HG03432 (cell line): ENCODE measurements around the gene KCNE3.

Source experiments
- ATAC-seq: cut with Tn5 transposase; IDR thresholded peaks from one replicate; pipeline ENCODE4 v1.9.1; 2021; ENCODE audit warnings: mild to moderate bottlenecking, moderate library complexity; ENCODE audit not compliant: unreplicated experiment

KCNE3 gene

GRCh38 chr11:74466916-74467885 lies at the start of gene KCNE3:
Gene KCNE3 (minus strand): TSS chr11:74467549. CDS start chr11:74457563, 9,986 bp downstream.
- ATAC-seq, result no peak

DNA sequence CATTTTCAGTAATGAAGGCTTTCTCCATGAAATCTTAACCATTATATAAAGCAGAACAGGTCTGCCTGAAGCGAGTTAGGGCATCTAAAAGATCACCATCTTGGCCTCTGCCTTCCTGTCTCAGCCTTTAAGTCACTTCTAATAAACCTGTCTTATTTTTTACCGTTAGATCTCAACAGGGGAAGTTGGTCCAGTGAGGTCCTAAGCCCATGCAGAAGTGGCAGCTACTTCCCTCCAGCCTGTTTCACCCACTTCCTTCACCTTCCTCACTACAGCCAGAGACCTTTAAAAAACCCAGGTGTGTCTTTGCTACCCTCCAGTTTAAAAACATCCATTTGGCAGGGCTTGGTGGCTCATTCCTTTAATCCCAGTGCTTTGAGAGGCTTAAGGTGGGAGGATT lies 40.2 kb upstream of the KCNE3 start:
- ATAC-seq, result no peak

GRCh38 chr11:74506823-74507222 lies 39.5 kb upstream of the KCNE3 start:
- ATAC-seq, result no peak

DNA sequence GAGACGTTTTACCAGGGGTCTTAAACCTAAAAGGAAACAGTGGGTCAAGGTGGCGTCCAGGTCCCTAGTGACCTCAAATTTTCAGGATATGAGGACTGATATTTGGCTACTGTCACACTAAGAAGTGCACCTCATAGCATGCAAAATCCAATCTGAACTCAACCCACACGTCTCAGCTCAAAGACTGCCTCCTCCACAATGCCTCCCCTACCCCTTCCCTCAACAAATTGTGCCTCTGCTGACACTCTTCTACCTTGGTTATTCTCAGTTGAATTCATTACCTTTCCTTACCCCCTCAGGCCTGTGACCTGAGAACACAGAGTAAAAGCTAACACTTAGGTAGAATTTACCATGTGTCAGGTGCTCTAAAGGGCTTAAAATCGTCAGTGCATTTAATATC lies 38.6 kb upstream of the KCNE3 start:
- no peak for ATAC-seq

DNA sequence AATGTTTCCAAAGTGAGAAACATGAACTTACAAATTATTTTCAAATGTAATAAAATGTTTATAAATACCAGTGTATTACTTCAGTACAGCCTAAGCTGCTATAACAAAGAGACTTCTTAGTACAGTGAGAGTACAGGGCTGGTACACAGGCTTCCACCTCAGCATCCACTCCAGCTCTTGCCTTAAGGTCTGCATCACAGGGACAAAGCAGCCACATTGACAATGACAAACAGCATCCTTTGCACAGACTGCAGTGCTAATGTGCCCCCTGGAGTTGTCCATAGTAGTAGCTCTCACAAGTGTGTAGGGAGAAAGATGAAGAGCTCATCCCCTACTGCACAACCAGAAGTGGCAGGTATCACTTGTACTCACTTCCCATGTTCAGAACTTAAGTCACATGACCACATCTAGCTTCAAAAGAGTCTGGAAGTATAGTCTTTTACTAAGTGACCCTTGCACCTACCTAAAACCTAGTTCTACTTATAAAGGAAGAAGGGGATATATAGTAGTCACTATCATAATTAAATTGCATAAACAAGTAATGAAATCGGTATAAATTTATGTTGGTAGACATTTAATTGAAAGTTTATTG lies 36.8 kb upstream of the KCNE3 start:
- no peak for ATAC-seq

- ATAC-seq, result no peak
These were observed 27.6 kb upstream of the KCNE3 start for GRCh38 chr11:74494916-74495315.

DNA sequence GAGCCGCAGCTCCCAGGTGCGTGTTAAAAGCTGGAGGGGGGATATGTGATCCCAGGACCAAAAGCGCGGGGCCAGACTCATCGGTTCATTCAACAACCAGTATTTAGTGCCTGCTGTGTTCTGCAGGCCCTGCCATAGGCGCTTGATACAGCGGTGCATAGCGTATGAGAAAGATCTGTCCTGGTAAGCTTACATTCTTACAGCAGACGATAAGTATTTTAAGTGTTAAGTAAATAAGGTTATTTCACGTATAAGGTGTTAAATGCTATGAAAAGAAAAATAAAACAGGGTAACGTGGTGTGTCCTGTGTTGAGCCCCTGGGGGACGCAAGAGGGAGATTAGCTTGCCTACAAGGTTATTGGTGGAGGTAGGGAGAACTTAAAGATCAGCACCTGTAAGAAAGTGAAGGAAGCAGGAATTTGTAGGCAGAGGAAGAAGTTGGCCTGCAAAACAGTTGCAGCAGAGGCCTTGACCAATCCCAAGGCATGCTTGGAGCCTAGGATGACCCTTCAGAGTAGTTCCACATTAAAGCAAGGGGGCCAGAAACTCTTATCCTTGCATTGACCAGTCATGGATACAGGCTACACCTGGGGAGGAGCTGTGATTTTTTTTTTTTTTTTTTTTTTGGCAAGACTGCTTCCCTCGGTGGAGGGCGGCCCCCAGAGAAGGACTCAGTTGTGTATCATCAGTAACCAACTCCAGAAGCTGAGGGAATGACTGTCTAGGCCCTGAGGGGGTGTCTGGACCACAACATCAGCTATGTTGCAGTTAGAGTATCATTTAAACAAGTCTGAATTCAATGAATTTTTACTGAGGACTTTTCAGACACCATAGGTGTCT lies 26.7 kb upstream of the KCNE3 start:
- ATAC-seq, result no peak

DNA sequence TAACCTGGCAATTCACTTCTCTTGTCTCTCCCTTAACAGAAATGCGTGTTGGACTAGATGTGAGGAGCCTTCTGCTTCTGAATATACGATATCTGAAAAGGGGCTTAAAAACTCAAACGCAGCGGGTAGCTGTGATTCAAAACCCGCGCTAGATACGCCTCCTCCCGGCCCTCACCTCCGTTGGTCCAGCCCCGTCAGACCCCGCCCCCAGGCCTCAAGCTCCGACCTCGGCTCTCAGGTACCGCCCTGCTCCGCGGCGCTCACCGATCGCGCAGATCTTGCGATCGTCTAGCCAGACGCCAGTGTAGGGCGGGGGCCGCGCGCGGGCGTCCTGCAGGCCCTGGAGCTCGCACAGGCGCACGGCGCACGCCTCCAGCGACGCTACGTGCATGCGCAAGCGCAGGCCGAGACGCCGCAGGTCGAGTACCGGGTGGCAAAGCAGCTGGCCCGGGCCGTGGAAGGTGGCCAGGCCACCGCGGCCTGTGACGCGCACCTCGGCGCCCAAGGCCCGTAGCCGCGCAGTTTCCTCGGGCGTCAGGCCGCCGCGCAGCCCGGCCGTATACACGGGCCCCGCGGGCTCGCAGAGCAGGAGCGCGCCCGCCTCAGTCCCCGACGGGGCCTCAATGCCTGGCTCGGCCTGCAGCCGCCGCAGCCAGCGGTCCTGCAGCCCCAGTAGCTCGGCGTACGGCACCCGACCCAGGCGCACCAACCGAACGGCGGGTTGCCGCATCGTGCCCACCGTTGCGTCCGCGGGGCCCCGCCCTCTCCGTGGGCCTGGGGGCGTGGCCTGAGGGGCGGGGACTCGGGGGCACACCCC lies 25.8 kb upstream of the KCNE3 start, which contains the start of gene LIPT2:
LIPT2 (minus strand) TSS at position 751 of the 817 bp plus-strand sequence; CDS start at position 730, 21 bp downstream.
- ATAC-seq, result peak; percentile 97

GRCh38 chr11:74492084-74492483 lies 24.7 kb upstream of the KCNE3 start:
- no peak for ATAC-seq

DNA sequence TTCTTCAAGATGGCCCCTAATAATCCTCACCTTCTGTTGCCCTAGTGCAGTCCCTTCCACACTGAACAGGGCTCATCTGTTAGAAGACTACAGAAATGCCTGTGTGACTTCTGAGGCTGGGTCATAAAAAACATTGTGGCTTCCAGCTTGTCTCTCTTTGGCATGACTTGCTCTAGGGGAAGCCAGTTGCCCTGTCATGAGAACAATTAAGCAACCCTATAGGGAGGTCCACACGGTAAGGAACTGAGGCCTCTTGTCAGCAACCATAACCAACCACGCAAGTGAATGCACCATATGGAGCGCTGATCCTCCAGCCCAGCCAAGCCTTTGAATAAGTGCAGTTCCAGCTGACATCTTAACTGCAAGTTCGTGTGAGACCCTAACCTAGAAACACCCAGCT lies 23.6 kb upstream of the KCNE3 start:
- ATAC-seq, result no peak

DNA sequence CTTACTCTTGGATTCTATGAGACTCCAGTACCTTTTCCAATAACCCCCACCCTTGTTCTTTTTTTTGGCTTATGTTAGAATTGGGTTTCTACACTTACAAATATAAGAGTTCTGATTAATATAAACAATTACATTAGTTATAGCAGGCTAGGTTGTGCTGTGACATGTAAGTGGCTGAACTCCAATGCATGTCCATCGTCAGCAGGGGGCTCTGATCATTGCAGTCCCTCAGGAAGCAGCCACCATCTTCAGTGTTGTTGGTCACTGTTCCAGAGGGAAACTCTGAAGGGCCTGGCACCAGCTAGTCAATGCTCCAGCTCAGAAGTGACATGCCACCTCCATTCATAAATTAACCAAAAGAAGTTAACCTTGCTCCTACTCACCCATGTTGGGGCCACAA lies 20.5 kb upstream of the KCNE3 start:
- ATAC-seq, result no peak

DNA sequence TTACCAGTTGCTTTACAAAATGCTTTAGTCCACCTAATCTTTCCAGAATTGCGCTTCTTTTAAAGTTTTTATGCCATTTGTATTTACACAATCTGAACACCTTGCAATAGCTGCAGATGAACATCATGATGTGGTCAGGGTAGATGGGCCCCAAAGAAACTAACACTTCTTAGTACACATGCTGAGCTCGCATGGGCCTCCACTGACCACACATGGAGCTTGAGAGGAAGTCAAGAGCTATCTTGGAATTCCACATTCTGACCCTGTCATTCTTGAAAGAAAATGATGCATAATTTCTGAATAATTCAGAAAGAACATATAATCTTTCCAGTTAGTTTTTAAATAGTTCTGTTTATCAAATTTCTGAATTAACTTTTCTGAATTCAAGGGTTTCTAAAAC lies 18.5 kb upstream of the KCNE3 start:
- no peak for ATAC-seq

GRCh38 chr11:74480688-74481417 lies 13.5 kb upstream of the KCNE3 start:
- no peak for ATAC-seq

DNA sequence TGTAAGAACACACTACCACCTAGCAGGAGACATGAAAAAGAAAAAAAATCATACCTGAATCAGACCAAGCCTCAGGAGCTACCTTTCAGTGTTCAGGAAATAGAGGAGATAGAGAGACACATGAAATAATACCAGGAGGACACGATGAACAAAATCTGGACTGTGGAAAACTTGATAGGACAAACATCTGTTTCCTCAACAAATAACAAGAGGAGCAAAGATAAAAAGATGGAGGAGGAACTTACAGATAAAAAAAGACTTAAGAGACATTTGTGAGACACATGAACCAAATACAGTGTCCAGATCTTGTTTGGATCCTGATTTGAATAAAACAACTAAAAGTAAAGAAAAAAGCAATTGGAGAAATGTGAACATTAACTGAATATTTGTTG lies 12.4 kb upstream of the KCNE3 start:
- ATAC-seq, result no peak

DNA sequence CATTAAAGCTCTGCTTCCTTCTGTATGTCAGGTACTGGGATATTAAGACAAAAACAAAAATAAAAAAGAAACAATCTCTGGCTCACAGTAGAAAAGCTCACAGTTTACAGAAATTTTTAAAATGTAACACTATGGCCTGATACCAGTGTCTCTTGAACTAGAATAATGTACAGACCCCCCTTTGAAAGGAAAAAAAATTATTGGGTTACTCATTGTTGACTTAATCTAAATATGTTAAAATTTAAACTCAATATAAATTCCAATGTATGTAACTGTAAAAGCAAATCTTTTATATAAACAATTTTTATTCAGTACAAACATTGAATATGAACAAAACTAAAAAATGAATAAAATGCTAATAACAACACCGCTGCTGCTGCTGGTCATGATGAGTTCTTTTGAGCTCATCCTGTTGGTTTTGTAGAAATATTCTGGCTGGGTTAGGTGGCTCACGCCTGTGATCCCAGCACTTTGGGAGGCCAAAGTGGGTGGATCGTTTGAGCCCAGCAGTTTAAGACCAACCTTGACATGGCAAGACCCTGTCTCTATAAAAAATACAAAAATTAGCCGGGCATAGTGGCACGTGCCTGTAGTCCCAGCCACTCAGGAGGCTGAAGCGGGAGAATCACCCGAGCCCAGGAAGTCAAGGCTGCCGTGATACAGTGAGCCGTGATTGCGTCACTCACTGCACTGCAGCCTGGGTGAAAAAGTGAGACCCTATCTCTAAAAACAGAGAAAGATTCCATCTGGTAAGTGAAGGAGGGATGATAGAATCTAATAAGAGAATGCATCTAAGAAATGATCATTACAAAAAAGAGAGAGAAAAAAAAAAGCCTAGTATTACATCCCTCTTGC lies 11.8 kb upstream of the KCNE3 start:
- no peak for ATAC-seq

DNA sequence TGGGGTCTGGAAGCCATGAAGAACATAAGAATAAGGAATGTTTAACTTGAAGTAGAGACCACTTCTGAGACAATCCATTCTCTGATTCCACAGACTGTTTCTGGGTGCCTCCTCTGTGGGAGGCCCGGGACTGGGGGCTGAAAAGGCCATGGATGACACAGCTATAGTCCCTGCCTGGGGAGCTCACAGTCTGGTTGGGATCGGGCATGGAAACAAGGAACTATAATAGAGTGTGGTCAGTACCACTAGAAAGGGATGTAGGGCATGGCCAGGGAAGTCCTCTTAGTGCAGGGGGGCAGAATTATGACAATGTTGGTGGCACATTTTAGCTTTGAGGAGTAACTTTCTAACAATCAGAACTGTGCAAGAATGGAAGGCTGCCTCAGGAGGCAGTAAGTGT lies 9.2 kb upstream of the KCNE3 start:
- no peak for ATAC-seq

DNA sequence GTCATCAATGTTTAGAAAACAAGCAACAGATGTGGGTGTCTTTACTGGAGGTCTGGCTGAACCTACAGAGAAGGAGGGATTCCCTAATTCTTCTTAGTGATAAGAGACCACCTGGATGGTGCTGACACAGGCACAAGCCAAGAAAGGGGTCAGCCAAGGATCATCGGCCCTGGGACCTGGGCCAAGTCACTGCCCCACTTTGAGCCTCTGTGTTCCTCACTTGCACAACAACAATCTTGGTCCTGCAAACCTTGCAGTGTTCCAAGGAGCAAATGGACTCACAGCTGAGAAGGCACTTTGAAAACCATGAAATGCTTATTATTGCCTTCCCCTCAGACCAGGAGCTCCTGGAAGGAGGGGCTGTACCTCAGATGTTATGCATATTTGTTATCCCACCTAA lies 7.0 kb upstream of the KCNE3 start:
- no peak for ATAC-seq

- ATAC-seq, result no peak
These were observed 6.2 kb upstream of the KCNE3 start for GRCh38 chr11:74473382-74474173.
